Measurements from ENCODE around the gene SCML2. TPM values are rescaled to one million over a fixed set of nuclear protein-coding genes. Genes with fewer than 3 reads are reported as not detected.

SCML2 gene
- total RNA-seq, 6 experiments from 2014 or later: 0.48 to 1.3 (median 0.82) TPM

Small RNA genes within 50 kb of the gene (small RNA-seq; reads per million reads assigned to genes)
- gene RF00019 (0 reads per million in 2 experiments), gene TMSB10P2 (0 reads per million in 2 experiments)

Other genes with a start within 250 kb of the SCML2 start
- under 1 TPM in 1 of 6 experiments, not detected in 5; 0.05 TPM for gene BEND2, start 133.8 kb downstream of the SCML2 start, total RNA-seq
- gene CDKL5, start 70.9 kb upstream of the SCML2 start, total RNA-seq: 1 to 10 TPM; 1.7 to 3.1 (median 2.4) TPM